Measurements from ENCODE around the gene ALLC. TPM values are rescaled to one million over a fixed set of nuclear protein-coding genes. Genes with fewer than 3 reads are reported as not detected.
A peak's percentile ranks its signal among the peaks of the same experiment; 100 is the strongest.

Gene ALLC
- total and polyA plus RNA-seq, 7 donors: not detected

GRCh38 chr2:3630631-3631030 is 27.4 kb upstream of the ALLC start:
- peaks cover 0 to 51% (median 3%) of the 10 kb centered on the region in 4 donors for H3K4me1 ChIP-seq
- TF ChIP-seq POLR2AphosphoS5 (IDR thresholded peaks at IDR 0.05) (no peak), EP300 (IDR thresholded peaks at IDR 0.05) (no peak), POLR2A (IDR thresholded peaks at IDR 0.05) (no peak)
- TF ChIP-seq, protein P1, sequence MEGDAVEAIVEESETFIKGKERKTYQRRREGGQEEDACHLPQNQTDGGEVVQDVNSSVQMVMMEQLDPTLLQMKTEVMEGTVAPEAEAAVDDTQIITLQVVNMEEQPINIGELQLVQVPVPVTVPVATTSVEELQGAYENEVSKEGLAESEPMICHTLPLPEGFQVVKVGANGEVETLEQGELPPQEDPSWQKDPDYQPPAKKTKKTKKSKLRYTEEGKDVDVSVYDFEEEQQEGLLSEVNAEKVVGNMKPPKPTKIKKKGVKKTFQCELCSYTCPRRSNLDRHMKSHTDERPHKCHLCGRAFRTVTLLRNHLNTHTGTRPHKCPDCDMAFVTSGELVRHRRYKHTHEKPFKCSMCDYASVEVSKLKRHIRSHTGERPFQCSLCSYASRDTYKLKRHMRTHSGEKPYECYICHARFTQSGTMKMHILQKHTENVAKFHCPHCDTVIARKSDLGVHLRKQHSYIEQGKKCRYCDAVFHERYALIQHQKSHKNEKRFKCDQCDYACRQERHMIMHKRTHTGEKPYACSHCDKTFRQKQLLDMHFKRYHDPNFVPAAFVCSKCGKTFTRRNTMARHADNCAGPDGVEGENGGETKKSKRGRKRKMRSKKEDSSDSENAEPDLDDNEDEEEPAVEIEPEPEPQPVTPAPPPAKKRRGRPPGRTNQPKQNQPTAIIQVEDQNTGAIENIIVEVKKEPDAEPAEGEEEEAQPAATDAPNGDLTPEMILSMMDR (IDR thresholded peaks at IDR 0.05): no peak
- intact Hi-C loops (cut with DNase I): no loop called here
- no peak for DNase-seq
- WGBS, 2 donors: 86 to 87% methylated on average over 7 of the region's 7 CpGs
- H3K36me3 ChIP-seq: no peaks in the 10 kb centered on the region
- H3K4me3 ChIP-seq: no peak overlapping the region
- H3K27ac ChIP-seq: peak overlapping the region in 1 of 4 donors; percentile 52
- no peaks in the 10 kb centered on the region for H3K27me3 ChIP-seq
- H3K9me3 ChIP-seq: no peaks in the 10 kb centered on the region

DNA sequence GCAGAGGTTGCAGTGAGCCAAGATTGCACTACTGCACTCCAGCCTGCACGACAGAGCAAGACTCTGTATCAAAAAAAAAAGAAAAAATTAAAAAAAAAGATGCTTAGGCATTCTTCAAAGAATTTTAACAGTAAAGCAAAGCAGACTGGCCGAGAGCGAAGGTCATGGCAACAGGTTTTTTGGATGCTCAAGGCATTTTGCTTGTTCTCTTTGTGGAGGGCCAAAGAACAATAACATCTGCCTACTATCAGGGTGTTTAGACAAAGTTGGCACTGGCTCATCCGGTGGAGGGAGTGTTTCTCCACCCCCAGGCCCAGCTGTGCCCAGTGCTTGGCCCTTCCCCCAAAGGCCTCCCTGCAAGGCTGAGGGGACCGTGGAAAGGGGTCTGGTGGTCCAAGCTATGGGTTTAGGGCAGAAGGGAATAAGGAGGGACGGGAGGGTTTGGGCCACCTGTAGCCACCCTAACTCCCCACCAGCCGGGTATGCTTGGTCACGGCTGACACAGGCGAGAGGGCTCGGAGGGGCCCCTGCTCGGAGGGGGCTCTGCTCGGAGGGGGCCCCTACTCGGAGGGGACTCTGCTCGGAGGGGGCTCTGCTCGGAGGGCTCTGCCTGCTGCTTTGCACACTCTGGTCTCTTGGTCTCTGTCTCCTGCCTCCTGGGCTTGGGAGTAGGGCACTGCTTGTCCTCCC is 26.7 kb upstream of the ALLC start:
- intact Hi-C loops (cut with DNase I): no loop called here
- peak in 1 of 4 donors; percentile 38 for TF ChIP-seq POLR2AphosphoS5 (IDR thresholded peaks at IDR 0.05)
- no peak for TF ChIP-seq POLR2A (IDR thresholded peaks at IDR 0.05)
- Histone ChIP-seq H3K27ac (peak overlapping the region in 1 of 4 donors; percentile 52), H3K36me3 (no peaks in the 10 kb centered on the region), H3K4me3 (no peak overlapping the region), H3K9me3 (no peaks in the 10 kb centered on the region), H3K4me1 (peaks cover 0 to 57% (median 3%) of the 10 kb centered on the region in 4 donors), H3K27me3 (no peaks in the 10 kb centered on the region)
- 80 to 85% methylated on average over 15 of the region's 15 CpGs for WGBS, 2 donors
- peak; percentile 30 for DNase-seq

DNA sequence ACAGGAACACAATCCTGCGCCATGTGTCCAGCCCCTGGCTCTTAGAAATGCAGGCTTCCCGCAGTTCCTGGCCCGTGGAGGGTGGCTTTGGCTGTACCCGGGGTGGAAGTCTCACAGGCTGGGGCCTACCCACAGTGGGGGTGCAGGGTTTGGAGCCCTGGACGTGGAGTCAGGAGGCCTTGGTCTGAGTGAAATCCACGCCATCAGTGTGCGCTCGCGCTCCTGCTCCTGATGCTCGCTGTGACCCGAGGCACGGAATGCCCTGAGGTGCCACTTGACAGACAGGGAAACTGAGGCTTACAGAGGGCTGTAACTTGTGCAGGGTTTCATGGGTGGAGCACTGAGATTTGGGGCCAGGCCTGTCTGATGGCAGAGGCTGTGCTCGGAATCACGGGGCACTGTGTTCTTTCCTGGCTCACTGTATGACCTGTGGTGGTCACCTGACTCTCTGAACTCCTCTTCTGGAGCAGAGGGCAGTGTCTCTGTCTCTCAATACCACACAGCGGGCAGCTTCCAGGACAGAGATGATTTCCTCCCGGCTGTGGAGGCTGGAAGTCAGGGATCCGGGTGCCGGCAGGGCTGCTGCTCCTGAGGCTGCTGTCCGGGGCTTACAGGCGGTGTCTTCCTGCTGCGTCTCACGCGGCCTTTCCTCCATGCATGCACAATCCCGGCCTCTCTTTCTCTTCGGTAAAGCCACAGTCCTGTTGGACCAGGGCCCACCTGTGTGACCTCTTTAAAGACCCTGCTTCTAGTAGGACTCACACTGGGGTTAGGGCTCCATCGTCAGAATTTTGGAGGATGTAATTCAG is 25.9 kb upstream of the ALLC start:
- no peak for TF ChIP-seq POLR2AphosphoS5 (IDR thresholded peaks at IDR 0.05)
- TF ChIP-seq POLR2A (IDR thresholded peaks at IDR 0.05): no peak
- TF ChIP-seq, protein P1 (IDR thresholded peaks at IDR 0.05): no peak
- TF ChIP-seq EP300 (IDR thresholded peaks at IDR 0.05): no peak
- DNase-seq: peak; percentile 58
- peaks cover 0 to 53% (median 3%) of the 10 kb centered on the region in 4 donors for H3K4me1 ChIP-seq
- WGBS, 2 donors: 92 to 94% methylated on average over 26 of the region's 26 CpGs
- intact Hi-C loops (cut with DNase I): no loop called here
- no peaks in the 10 kb centered on the region for H3K9me3 ChIP-seq
- no peaks in the 10 kb centered on the region for H3K36me3 ChIP-seq
- peak overlapping the region in 1 of 4 donors; percentile 52 for H3K27ac ChIP-seq
- H3K27me3 ChIP-seq: no peaks in the 10 kb centered on the region
- no peak overlapping the region for H3K4me3 ChIP-seq

DNA sequence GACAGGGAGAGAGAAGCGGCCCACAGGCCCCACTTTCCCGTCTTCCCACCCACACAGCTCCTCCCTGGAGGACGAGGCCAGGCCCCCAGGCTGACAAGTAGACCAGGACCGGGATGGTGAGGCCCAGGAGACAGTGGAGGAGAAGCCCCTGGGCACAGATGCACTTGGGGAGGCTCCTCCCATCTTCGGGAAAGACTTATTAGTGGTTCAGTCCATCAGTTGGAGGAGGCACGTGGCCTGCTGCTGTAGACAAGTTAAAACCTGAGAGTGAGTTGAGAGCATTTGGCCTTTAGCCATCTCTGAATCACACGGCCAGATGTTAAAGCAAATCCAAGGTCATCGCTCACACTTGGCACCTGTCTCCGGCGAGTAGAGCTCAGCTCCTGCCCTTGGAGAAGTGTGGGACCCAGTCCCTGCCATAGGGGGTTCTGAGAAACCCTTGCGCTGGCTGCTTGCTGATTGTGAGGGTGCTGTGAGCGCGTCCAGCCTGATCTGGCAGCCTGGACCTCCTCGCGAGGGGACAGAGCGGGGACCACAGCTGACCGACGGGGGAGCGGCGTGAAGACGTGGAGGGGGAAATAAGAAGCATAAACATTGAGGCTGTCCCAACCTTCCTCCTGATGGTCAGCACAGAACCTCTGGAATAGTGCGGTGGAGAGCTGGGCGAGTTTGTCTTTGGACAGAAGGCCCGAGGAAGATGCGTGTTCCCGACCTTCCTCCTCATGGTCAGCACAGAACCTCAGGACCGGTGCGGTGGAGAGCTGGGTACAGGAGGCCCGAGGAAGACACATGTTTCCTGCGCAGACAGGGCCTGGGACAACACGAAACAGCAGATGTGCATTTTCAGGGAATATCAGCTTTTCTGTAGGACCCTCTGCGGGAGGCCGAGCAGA is 24.7 kb upstream of the ALLC start:
- no peaks in the 10 kb centered on the region for H3K27me3 ChIP-seq
- H3K9me3 ChIP-seq: no peaks in the 10 kb centered on the region
- peak; percentile 63 for DNase-seq
- H3K36me3 ChIP-seq: no peaks in the 10 kb centered on the region
- intact Hi-C loops (cut with DNase I): no loop called here
- no peak overlapping the region for H3K4me3 ChIP-seq
- H3K4me1 ChIP-seq: peaks cover 0 to 50% (median 3%) of the 10 kb centered on the region in 4 donors
- 80 to 86% methylated on average over 33 of the region's 33 CpGs for WGBS, 2 donors
- H3K27ac ChIP-seq: no peak overlapping the region
- no peak for TF ChIP-seq POLR2AphosphoS5 (IDR thresholded peaks at IDR 0.05)
- TF ChIP-seq, protein P1 (IDR thresholded peaks at IDR 0.05): no peak
- TF ChIP-seq EP300 (IDR thresholded peaks at IDR 0.05): no peak
- TF ChIP-seq POLR2A (IDR thresholded peaks at IDR 0.05): no peak
